ENCODE data around the gene UBE2J2. TPM values are rescaled to one million over a fixed set of nuclear protein-coding genes. Genes with fewer than 3 reads are reported as not detected.
A peak's percentile ranks its signal among the peaks of the same experiment; 100 is the strongest.

UBE2J2 gene
- total and polyA plus RNA-seq, 2 experiments from 2014 or later = 47.1 to 70.2 TPM

- Histone ChIP-seq H3K9me2 (ENCODE audit: insufficient read depth) (no peaks in the 10 kb centered on the region), H3K4me1 (ENCODE audit: insufficient read depth) (peaks cover 7% of the 10 kb centered on the region; the same call in 1 of the 2 replicates), H4K20me1 (replicated peaks; ENCODE audit: insufficient read depth) (no peaks in the 10 kb centered on the region), H3K79me2 (replicated peaks; ENCODE audit: insufficient read depth) (peaks cover 5% of the 10 kb centered on the region; the same call in 1 of the 2 replicates), H3K4me3 (no peak overlapping the region), H3K36me3 (ENCODE audit: insufficient read depth) (no peaks in the 10 kb centered on the region), H2AFZ (no peak overlapping the region), H3K27me3 (ENCODE audit: insufficient read depth) (no peaks in the 10 kb centered on the region), H3K27ac (ENCODE audit: low read depth) (no peak overlapping the region), H3F3A (replicated peaks; ENCODE audit: low read depth) (no peaks in the 10 kb centered on the region), H3K4me2 (no peak overlapping the region)
- peaks cover 14% of the 10 kb centered on the region for H3K27me3 Mint-ChIP-seq (ENCODE audit: insufficient read depth, low read depth, poor library complexity)
- H3K4me1 Mint-ChIP-seq = peaks cover 20% of the 10 kb centered on the region; the same call in 2 of the 3 replicates
- TF ChIP-seq ZNF114 (CRISPR knock-in tag; IDR thresholded peaks at IDR 0.05) = no peak
- no peak overlapping the region for H3K27ac Mint-ChIP-seq
- ATAC-seq (no peak), DNase-seq (ENCODE audit: low spot score) (no peak)
- no peaks in the 10 kb centered on the region; the same call in 2 of the 3 replicates for H3K36me3 Mint-ChIP-seq (ENCODE audit: low read depth)
- H3K4me3 Mint-ChIP-seq = no peak overlapping the region
- H3K9me3 Mint-ChIP-seq = no peaks in the 10 kb centered on the region
Observed at GRCh38 chr1:1302951-1303509, 29.4 kb upstream of the UBE2J2 start.

GRCh38 chr1:1302006-1302430 lies 28.4 kb upstream of the UBE2J2 start:
- Histone ChIP-seq H3K79me2 (replicated peaks; ENCODE audit: insufficient read depth) (peaks cover 5% of the 10 kb centered on the region; the same call in 1 of the 2 replicates), H2AFZ (no peak overlapping the region), H3F3A (replicated peaks; ENCODE audit: low read depth) (no peaks in the 10 kb centered on the region), H4K20me1 (replicated peaks; ENCODE audit: insufficient read depth) (no peaks in the 10 kb centered on the region), H3K27ac (ENCODE audit: low read depth) (no peak overlapping the region), H3K4me3 (no peak overlapping the region), H3K36me3 (ENCODE audit: insufficient read depth) (no peaks in the 10 kb centered on the region), H3K4me2 (no peak overlapping the region), H3K9me2 (ENCODE audit: insufficient read depth) (no peaks in the 10 kb centered on the region), H3K27me3 (ENCODE audit: insufficient read depth) (no peaks in the 10 kb centered on the region), H3K4me1 (ENCODE audit: insufficient read depth) (peaks cover 7% of the 10 kb centered on the region; the same call in 1 of the 2 replicates)
- ATAC-seq (peak; percentile 17), DNase-seq (ENCODE audit: low spot score) (peak; percentile 63)
- peak; percentile 64 to 76 for TF ChIP-seq CTCF (conservative IDR thresholded peaks at IDR 0.05; ENCODE audit: low read depth in 2 of 2)
- TF ChIP-seq JUNB (IDR thresholded peaks at IDR 0.05; ENCODE audit: unreplicated experiment) = no peak
- TF ChIP-seq ZNF114 (CRISPR knock-in tag; IDR thresholded peaks at IDR 0.05) = no peak
- no peak for TF ChIP-seq NANOG (IDR thresholded peaks at IDR 0.05; ENCODE audit: borderline replicate concordance)
- TF ChIP-seq POLR2AphosphoS5 (IDR thresholded peaks at IDR 0.05; ENCODE audit: low read depth) = no peak
- TF ChIP-seq STAT1 (IDR thresholded peaks at IDR 0.05; ENCODE audit: unreplicated experiment) = no peak
- no peak overlapping the region for H3K27ac Mint-ChIP-seq
- no peaks in the 10 kb centered on the region for H3K9me3 Mint-ChIP-seq
- H3K4me1 Mint-ChIP-seq = peaks cover 18% of the 10 kb centered on the region; the same call in 2 of the 3 replicates
- H3K4me3 Mint-ChIP-seq = no peak overlapping the region
- peaks cover 11% of the 10 kb centered on the region for H3K27me3 Mint-ChIP-seq (ENCODE audit: insufficient read depth, low read depth, poor library complexity)
- no peaks in the 10 kb centered on the region; the same call in 2 of the 3 replicates for H3K36me3 Mint-ChIP-seq (ENCODE audit: low read depth)

GRCh38 chr1:1300352-1300739 lies 26.7 kb upstream of the UBE2J2 start:
- no peak overlapping the region for H3K27ac Mint-ChIP-seq
- no peaks in the 10 kb centered on the region for H3K36me3 Mint-ChIP-seq (ENCODE audit: low read depth)
- H2AFZ ChIP-seq = no peak overlapping the region

More at GRCh38 chr1:1300352-1300739, 26.7 kb upstream of the UBE2J2 start:
- Histone ChIP-seq H3K9me2 (ENCODE audit: insufficient read depth) (no peaks in the 10 kb centered on the region), H3K79me2 (replicated peaks; ENCODE audit: insufficient read depth) (no peaks in the 10 kb centered on the region), H4K20me1 (replicated peaks; ENCODE audit: insufficient read depth) (no peaks in the 10 kb centered on the region), H3F3A (replicated peaks; ENCODE audit: low read depth) (no peaks in the 10 kb centered on the region), H3K4me3 (no peak overlapping the region), H3K27me3 (ENCODE audit: insufficient read depth) (no peaks in the 10 kb centered on the region), H3K36me3 (ENCODE audit: insufficient read depth) (no peaks in the 10 kb centered on the region), H3K4me1 (ENCODE audit: insufficient read depth) (peaks cover 6% of the 10 kb centered on the region; the same call in 1 of the 2 replicates), H3K27ac (ENCODE audit: low read depth) (no peak overlapping the region), H3K4me2 (no peak overlapping the region)
- Mint-ChIP-seq H3K9me3 (no peaks in the 10 kb centered on the region), H3K4me3 (no peak overlapping the region), H3K4me1 (peaks cover 6% of the 10 kb centered on the region; the same call in 1 of the 3 replicates), H3K27me3 (ENCODE audit: insufficient read depth, low read depth, poor library complexity) (peaks cover 4% of the 10 kb centered on the region)
- no peak for DNase-seq (ENCODE audit: low spot score)
- TF ChIP-seq ZNF114 (CRISPR knock-in tag; IDR thresholded peaks at IDR 0.05) (no peak), REST (IDR thresholded peaks at IDR 0.05; ENCODE audit: unreplicated experiment) (peak; percentile 37)
- ATAC-seq = no peak

All from GM23338 (cell line).